HAP-1 (cell line): ENCODE results near the gene PKN2.

Source experiments
- DNase-seq, 2 experiments: peaks; one replicate each; pipeline ENCODE4 v3.0.0-alpha.2; 2016 to 2020; ENCODE audit warnings: low spot score in 2 of 2
- H3K27me3 ChIP-seq: fragments of 250-450 bp; sonication (Bioruptor Pico); 2 replicates; pipeline ENCODE4 v1.5.1; 2020; ENCODE audit warnings: low read depth, mild to moderate bottlenecking, moderate library complexity
- H3K36me3 ChIP-seq: fragments of 250-450 bp; sonication (Bioruptor Pico); replicated peaks from 2 replicates; pipeline ENCODE4 v1.5.1; 2020; ENCODE audit warnings: mild to moderate bottlenecking
- H3K4me1 ChIP-seq: fragments of 250-450 bp; sonication (Bioruptor Pico); 2 replicates; pipeline ENCODE4 v1.5.1; 2020; ENCODE audit warnings: mild to moderate bottlenecking
- H3K4me3 ChIP-seq: fragments of 250-450 bp; sonication (Bioruptor Pico); 2 replicates; pipeline ENCODE4 v1.5.1; 2020; ENCODE audit warnings: mild to moderate bottlenecking, moderate library complexity
- H3K9me3 ChIP-seq: fragments of 250-450 bp; sonication (Bioruptor Pico); 2 replicates; pipeline ENCODE4 v1.5.1; 2020; ENCODE audit warnings: mild to moderate bottlenecking, moderate library complexity
- in situ Hi-C: fragments of 300-500 bp; cut with MboI; formaldehyde crosslinking; loops from 3 replicates; pipeline ENCODE4 v1.14.3; 2020; ENCODE audit warnings: low sequenced_read_pairs, inconsistent platforms, mixed read lengths

The PKN2 gene

GRCh38 chr1:88768187-88768586, 84.1 kb downstream of the PKN2 start:
- no peak overlapping the region for H3K4me3 ChIP-seq
- DNase-seq, result no peak
- no peaks in the 10 kb centered on the region for H3K27me3 ChIP-seq
- in situ Hi-C loops, result no loop called here
- H3K4me1 ChIP-seq, result peaks cover 2% of the 10 kb centered on the region; the same call in 1 of the 2 replicates
- H3K36me3 ChIP-seq, result peaks cover 4% of the 10 kb centered on the region; the same call in 1 of the 2 replicates
- H3K9me3 ChIP-seq, result no peaks in the 10 kb centered on the region

GRCh38 chr1:88768816-88769215, 84.7 kb downstream of the PKN2 start:
- in situ Hi-C loops, result no loop called here
- Histone ChIP-seq H3K9me3 (no peaks in the 10 kb centered on the region), H3K36me3 (peaks cover 5% of the 10 kb centered on the region; the same call in 1 of the 2 replicates), H3K4me1 (peaks cover 2% of the 10 kb centered on the region; the same call in 1 of the 2 replicates), H3K4me3 (no peak overlapping the region), H3K27me3 (no peaks in the 10 kb centered on the region)
- DNase-seq, result no peak

- H3K9me3 ChIP-seq, result no peaks in the 10 kb centered on the region
- no peak for DNase-seq
- H3K4me3 ChIP-seq, result no peak overlapping the region
- peaks cover 17% of the 10 kb centered on the region for H3K36me3 ChIP-seq
- in situ Hi-C loops, result no loop called here
- H3K4me1 ChIP-seq, result peaks cover 6% of the 10 kb centered on the region; the same call in 1 of the 2 replicates
- no peaks in the 10 kb centered on the region for H3K27me3 ChIP-seq
Measured at GRCh38 chr1:88773540-88774150, 89.6 kb downstream of the PKN2 start.

GRCh38 chr1:88774151-88774556, 90.1 kb downstream of the PKN2 start:
- H3K27me3 ChIP-seq, result no peaks in the 10 kb centered on the region
- in situ Hi-C loops, result no loop called here

GRCh38 chr1:88777604-88778149, 93.6 kb downstream of the PKN2 start:
- in situ Hi-C loops, result no loop called here

More at GRCh38 chr1:88774151-88774556, 90.1 kb downstream of the PKN2 start:
- H3K4me3 ChIP-seq, result no peak overlapping the region
- DNase-seq, result no peak
- peaks cover 6% of the 10 kb centered on the region; the same call in 1 of the 2 replicates for H3K4me1 ChIP-seq
- H3K9me3 ChIP-seq, result no peaks in the 10 kb centered on the region
- peaks cover 17% of the 10 kb centered on the region for H3K36me3 ChIP-seq

GRCh38 chr1:88779880-88780279, 95.8 kb downstream of the PKN2 start:
- Histone ChIP-seq H3K36me3 (peaks cover 10% of the 10 kb centered on the region), H3K4me1 (peaks cover 17% of the 10 kb centered on the region)
- in situ Hi-C loops, result no loop called here

More at GRCh38 chr1:88777604-88778149, 93.6 kb downstream of the PKN2 start:
- no peak overlapping the region for H3K4me3 ChIP-seq
- peaks cover 18% of the 10 kb centered on the region for H3K4me1 ChIP-seq
- H3K36me3 ChIP-seq, result peaks cover 13% of the 10 kb centered on the region
- no peaks in the 10 kb centered on the region for H3K27me3 ChIP-seq
- no peaks in the 10 kb centered on the region for H3K9me3 ChIP-seq
- no peak for DNase-seq

GRCh38 chr1:88780485-88780884, 96.4 kb downstream of the PKN2 start:
- in situ Hi-C loops, result no loop called here
- H3K27me3 ChIP-seq, result no peaks in the 10 kb centered on the region
- no peak overlapping the region for H3K4me3 ChIP-seq
- peaks cover 17% of the 10 kb centered on the region for H3K4me1 ChIP-seq
- H3K36me3 ChIP-seq, result peaks cover 5% of the 10 kb centered on the region; the same call in 1 of the 2 replicates
- DNase-seq, result no peak
- H3K9me3 ChIP-seq, result no peaks in the 10 kb centered on the region

More at GRCh38 chr1:88779880-88780279, 95.8 kb downstream of the PKN2 start:
- no peak for DNase-seq
- Histone ChIP-seq H3K9me3 (no peaks in the 10 kb centered on the region), H3K27me3 (no peaks in the 10 kb centered on the region), H3K4me3 (no peak overlapping the region)

GRCh38 chr1:88783145-88783544, 99.1 kb downstream of the PKN2 start:
- Histone ChIP-seq H3K4me3 (no peak overlapping the region), H3K36me3 (no peaks in the 10 kb centered on the region; the same call in 1 of the 2 replicates), H3K4me1 (peaks cover 17% of the 10 kb centered on the region), H3K27me3 (no peaks in the 10 kb centered on the region), H3K9me3 (no peaks in the 10 kb centered on the region)
- DNase-seq, result no peak
- in situ Hi-C loops, result no loop called here

- in situ Hi-C loops, result no loop called here
- Histone ChIP-seq H3K9me3 (no peaks in the 10 kb centered on the region), H3K4me3 (no peak overlapping the region), H3K27me3 (no peaks in the 10 kb centered on the region), H3K4me1 (peaks cover 17% of the 10 kb centered on the region), H3K36me3 (no peaks in the 10 kb centered on the region; the same call in none of the 2 replicates)
- DNase-seq, result no peak
Measured at GRCh38 chr1:88784551-88784950, 100.5 kb downstream of the PKN2 start.

- DNase-seq, result no peak
- Histone ChIP-seq H3K4me1 (peaks cover 7% of the 10 kb centered on the region), H3K9me3 (no peaks in the 10 kb centered on the region), H3K36me3 (peaks cover 4% of the 10 kb centered on the region; the same call in 1 of the 2 replicates), H3K4me3 (no peak overlapping the region), H3K27me3 (no peaks in the 10 kb centered on the region)
- in situ Hi-C loops, result no loop called here
Measured at GRCh38 chr1:88787023-88787903, 103.2 kb downstream of the PKN2 start.

- H3K4me3 ChIP-seq, result no peak overlapping the region
- no peak for DNase-seq
- H3K36me3 ChIP-seq, result peaks cover 15% of the 10 kb centered on the region
- in situ Hi-C loops, result no loop called here
- no peaks in the 10 kb centered on the region for H3K27me3 ChIP-seq
- no peaks in the 10 kb centered on the region for H3K4me1 ChIP-seq
- H3K9me3 ChIP-seq, result no peaks in the 10 kb centered on the region
Measured at GRCh38 chr1:88791192-88791591, 107.1 kb downstream of the PKN2 start.

- Histone ChIP-seq H3K36me3 (peaks cover 15% of the 10 kb centered on the region), H3K4me3 (no peak overlapping the region), H3K4me1 (no peaks in the 10 kb centered on the region), H3K9me3 (no peaks in the 10 kb centered on the region), H3K27me3 (no peaks in the 10 kb centered on the region)
- in situ Hi-C loops, result no loop called here
- DNase-seq, result no peak
Measured at GRCh38 chr1:88799491-88799890, 115.4 kb downstream of the PKN2 start.

- peaks cover 18% of the 10 kb centered on the region for H3K36me3 ChIP-seq
- in situ Hi-C loops, result no loop called here
- no peaks in the 10 kb centered on the region for H3K9me3 ChIP-seq
- H3K4me3 ChIP-seq, result no peak overlapping the region
- H3K27me3 ChIP-seq, result no peaks in the 10 kb centered on the region
- DNase-seq, result peak; percentile 24 to 41
- no peaks in the 10 kb centered on the region for H3K4me1 ChIP-seq
Measured at GRCh38 chr1:88800382-88801051, 116.4 kb downstream of the PKN2 start.
